Activated T-cell treated with anti-CD3 and anti-CD28 coated beads, Interleukin-2, amount 50 U/mL, for 72 hours (primary cell): ENCODE data around the gene NFATC4. TPM values are rescaled to one million over a fixed set of nuclear protein-coding genes. Genes with fewer than 3 reads are reported as not detected.
"Not testable (repeated sequence)": the region's sequence is repeated elsewhere in the genome, so short reads cannot be mapped to it uniquely, and the experiment has no call there.

Source experiments
- ATAC-seq, 2 donors: fragments of 150-1000 bp; cut with Tn5 transposase; replicated peaks in 1 of 2; 2 replicates each; pipeline ENCODE4 v1.10.0; 2021; ENCODE audit warnings: moderate library complexity in 2 of 2, mild to moderate bottlenecking in 1 of 2
- DNase-seq, 2 donors: peaks; one replicate each; pipeline ENCODE4 v3.0.0; 2021 to 2022; ENCODE audit warnings: mixed read lengths in 1 of 2
- H3K27ac Mint-ChIP-seq: one replicate; pipeline ENCODE4 v1.8.0; 2022; ENCODE audit warnings: mild to moderate bottlenecking, moderate library complexity, mixed read lengths
- H3K27me3 Mint-ChIP-seq: one replicate; pipeline ENCODE4 v1.8.0; 2022; ENCODE audit warnings: low read depth, mixed read lengths
- H3K36me3 Mint-ChIP-seq, 2 donors: one replicate each; pipeline ENCODE4 v1.8.0; 2022; ENCODE audit warnings: mixed read lengths in 2 of 2, mild to moderate bottlenecking in 1 of 2; ENCODE audit not compliant: insufficient read depth in 2 of 2
- H3K4me1 Mint-ChIP-seq: one replicate; pipeline ENCODE4 v1.8.0; 2022; ENCODE audit warnings: low read depth, mixed read lengths
- H3K4me3 Mint-ChIP-seq, 2 donors: one replicate each; pipeline ENCODE4 v1.8.0; 2022; ENCODE audit warnings: mild to moderate bottlenecking in 2 of 2, mixed read lengths in 2 of 2, moderate library complexity in 2 of 2
- H3K9me3 Mint-ChIP-seq, 2 donors: one replicate each; pipeline ENCODE4 v1.8.0; 2022; ENCODE audit warnings: mixed read lengths in 2 of 2
- total RNA-seq, 2 donors: library from RNA; stranded (reverse); gene quantifications; one replicate each; pipeline ENCODE4 v1.2.3, GENCODE V29; 2022

NFATC4 gene
- total RNA-seq, 2 donors from 2014 or later: 2.6 to 11.3 TPM

GRCh38 chr14:24377657-24378056 lies 9.7 kb downstream of the NFATC4 start:
- Mint-ChIP-seq H3K27me3 (no peaks in the 10 kb centered on the region), H3K4me1 (peaks cover 8% of the 10 kb centered on the region)
- DNase-seq: no peak

GRCh38 chr14:24378327-24378726 lies 10.3 kb downstream of the NFATC4 start:
- Mint-ChIP-seq H3K27ac (no peak overlapping the region), H3K36me3 (no peaks in the 10 kb centered on the region), H3K27me3 (no peaks in the 10 kb centered on the region), H3K9me3 (no peaks in the 10 kb centered on the region), H3K4me3 (no peak overlapping the region), H3K4me1 (peaks cover 8% of the 10 kb centered on the region)
- no peak for DNase-seq
- no peak for ATAC-seq

More at GRCh38 chr14:24377657-24378056, 9.7 kb downstream of the NFATC4 start:
- no peaks in the 10 kb centered on the region for H3K36me3 Mint-ChIP-seq
- H3K4me3 Mint-ChIP-seq: no peak overlapping the region
- ATAC-seq: no peak
- no peaks in the 10 kb centered on the region for H3K9me3 Mint-ChIP-seq
- H3K27ac Mint-ChIP-seq: no peak overlapping the region

- no peaks in the 10 kb centered on the region for H3K27me3 Mint-ChIP-seq
- H3K4me1 Mint-ChIP-seq: peaks cover 8% of the 10 kb centered on the region
- H3K4me3 Mint-ChIP-seq: no peak overlapping the region
- ATAC-seq (no peak), DNase-seq (no peak)
- no peaks in the 10 kb centered on the region for H3K36me3 Mint-ChIP-seq
- no peaks in the 10 kb centered on the region for H3K9me3 Mint-ChIP-seq
- no peak overlapping the region for H3K27ac Mint-ChIP-seq
These were observed 11.3 kb downstream of the NFATC4 start for GRCh38 chr14:24378981-24379906.

GRCh38 chr14:24379907-24380730 lies 12.1 kb downstream of the NFATC4 start:
- Mint-ChIP-seq H3K9me3 (no peaks in the 10 kb centered on the region), H3K4me1 (peaks cover 8% of the 10 kb centered on the region), H3K27me3 (no peaks in the 10 kb centered on the region), H3K4me3 (no peak overlapping the region), H3K27ac (no peak overlapping the region), H3K36me3 (no peaks in the 10 kb centered on the region)
- DNase-seq: no peak
- no peak for ATAC-seq

- H3K4me3 Mint-ChIP-seq: no peak overlapping the region
- peak in 1 of 2 donors; percentile 49 for ATAC-seq
- peaks cover 8% of the 10 kb centered on the region for H3K4me1 Mint-ChIP-seq
- no peak for DNase-seq
- H3K27me3 Mint-ChIP-seq: no peaks in the 10 kb centered on the region
- H3K9me3 Mint-ChIP-seq: no peaks in the 10 kb centered on the region
- no peak overlapping the region for H3K27ac Mint-ChIP-seq
- H3K36me3 Mint-ChIP-seq: no peaks in the 10 kb centered on the region
These were observed 13.5 kb downstream of the NFATC4 start for GRCh38 chr14:24381363-24382063.

- Mint-ChIP-seq H3K36me3 (no peaks in the 10 kb centered on the region), H3K27me3 (no peaks in the 10 kb centered on the region), H3K4me3 (no peak overlapping the region), H3K9me3 (no peaks in the 10 kb centered on the region), H3K4me1 (peaks cover 8% of the 10 kb centered on the region), H3K27ac (no peak overlapping the region)
- ATAC-seq (no peak), DNase-seq (no peak)
These were observed 14.0 kb downstream of the NFATC4 start for GRCh38 chr14:24382064-24382371.

- Mint-ChIP-seq H3K4me1 (peaks cover 8% of the 10 kb centered on the region), H3K4me3 (no peak overlapping the region), H3K9me3 (no peaks in the 10 kb centered on the region), H3K27ac (no peak overlapping the region), H3K36me3 (no peaks in the 10 kb centered on the region), H3K27me3 (no peaks in the 10 kb centered on the region)
- no peak for ATAC-seq
- no peak for DNase-seq
These were observed 16.2 kb downstream of the NFATC4 start for GRCh38 chr14:24384169-24384568.

- DNase-seq (no peak), ATAC-seq (no peak)
- Mint-ChIP-seq H3K27ac (no peak overlapping the region), H3K9me3 (no peaks in the 10 kb centered on the region), H3K4me3 (no peak overlapping the region), H3K4me1 (peaks cover 8% of the 10 kb centered on the region), H3K27me3 (no peaks in the 10 kb centered on the region), H3K36me3 (no peaks in the 10 kb centered on the region)
These were observed 17.5 kb downstream of the NFATC4 start for GRCh38 chr14:24385524-24385923.

GRCh38 chr14:24387009-24387345 lies 19.0 kb downstream of the NFATC4 start:
- H3K4me3 Mint-ChIP-seq: no peak overlapping the region
- DNase-seq (no peak), ATAC-seq (no peak)
- no peaks in the 10 kb centered on the region for H3K4me1 Mint-ChIP-seq
- no peak overlapping the region for H3K27ac Mint-ChIP-seq
- no peaks in the 10 kb centered on the region for H3K9me3 Mint-ChIP-seq
- no peaks in the 10 kb centered on the region for H3K36me3 Mint-ChIP-seq
- peaks cover 11% of the 10 kb centered on the region for H3K27me3 Mint-ChIP-seq

GRCh38 chr14:24387579-24387978 lies 19.6 kb downstream of the NFATC4 start:
- H3K27me3 Mint-ChIP-seq: peaks cover 11% of the 10 kb centered on the region
- not testable (repeated sequence) for H3K9me3 Mint-ChIP-seq, H3K4me3 Mint-ChIP-seq, H3K27ac Mint-ChIP-seq, DNase-seq, H3K4me1 Mint-ChIP-seq, H3K36me3 Mint-ChIP-seq, ATAC-seq

GRCh38 chr14:24388474-24389179 lies 20.6 kb downstream of the NFATC4 start:
- H3K27me3 Mint-ChIP-seq: peaks cover 11% of the 10 kb centered on the region
- H3K4me1 Mint-ChIP-seq: no peaks in the 10 kb centered on the region
- DNase-seq (no peak), ATAC-seq (no peak)
- H3K27ac Mint-ChIP-seq: no peak overlapping the region
- no peak overlapping the region for H3K4me3 Mint-ChIP-seq
- no peaks in the 10 kb centered on the region for H3K9me3 Mint-ChIP-seq
- H3K36me3 Mint-ChIP-seq: no peaks in the 10 kb centered on the region

- H3K27me3 Mint-ChIP-seq: peaks cover 11% of the 10 kb centered on the region
- H3K4me3 Mint-ChIP-seq: no peak overlapping the region
- DNase-seq (no peak), ATAC-seq (no peak)
- H3K36me3 Mint-ChIP-seq: no peaks in the 10 kb centered on the region
- no peaks in the 10 kb centered on the region for H3K9me3 Mint-ChIP-seq
- H3K4me1 Mint-ChIP-seq: no peaks in the 10 kb centered on the region
- H3K27ac Mint-ChIP-seq: no peak overlapping the region
These were observed 21.4 kb downstream of the NFATC4 start for GRCh38 chr14:24389226-24389848.
